Glomerular visceral epithelial cell (primary cell): ENCODE results near the gene SIRT6.
"Not testable (repeated sequence)": the region's sequence is repeated elsewhere in the genome, so short reads cannot be mapped to it uniquely, and the experiment has no call there.

Experiments used
- DNase-seq: peaks from one replicate; pipeline ENCODE4 v3.0.0-alpha.2; 2016; ENCODE audit errors: extremely low spot score

SIRT6 gene

DNA sequence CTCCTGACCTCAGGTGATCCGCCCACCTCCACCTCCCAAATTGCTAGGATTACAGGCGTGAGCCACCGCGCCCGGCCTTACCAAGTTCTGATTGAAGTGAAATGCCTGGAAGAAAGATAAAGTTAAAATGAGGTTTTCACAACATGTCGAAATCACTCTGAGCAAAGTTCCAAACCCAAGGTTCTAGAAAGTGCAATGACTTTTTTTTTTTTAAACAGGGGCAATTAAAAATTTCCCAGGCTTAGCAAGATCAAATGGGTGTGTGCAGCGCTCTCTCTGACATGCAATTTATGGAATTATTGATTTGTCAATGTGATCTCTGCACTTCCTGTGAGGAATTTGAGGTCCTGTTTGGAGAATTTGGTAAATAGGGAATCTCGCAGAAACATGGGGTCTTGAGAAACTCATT is 45.7 kb downstream of the SIRT6 start:
- no peak for DNase-seq

DNA sequence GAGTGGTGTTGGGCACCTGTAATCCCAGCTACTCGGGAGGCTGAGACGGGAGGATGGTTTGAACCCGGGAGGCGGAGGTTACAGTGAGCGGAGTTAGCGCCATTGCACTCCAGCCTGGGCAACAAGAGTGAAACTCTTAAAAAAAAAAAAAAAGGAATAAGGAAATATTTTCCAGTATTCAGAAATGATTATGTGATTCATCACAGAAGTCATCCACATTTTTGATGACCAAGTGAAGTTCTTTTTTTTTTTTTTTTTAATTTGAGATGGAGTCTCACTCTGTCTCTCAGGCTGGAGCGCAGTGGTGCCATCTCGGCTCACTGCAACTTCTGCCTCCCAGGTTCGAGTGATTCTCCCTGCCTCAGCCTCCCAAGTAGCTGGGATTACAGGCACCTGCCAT is 47.0 kb downstream of the SIRT6 start:
- DNase-seq = not testable (repeated sequence)

DNA sequence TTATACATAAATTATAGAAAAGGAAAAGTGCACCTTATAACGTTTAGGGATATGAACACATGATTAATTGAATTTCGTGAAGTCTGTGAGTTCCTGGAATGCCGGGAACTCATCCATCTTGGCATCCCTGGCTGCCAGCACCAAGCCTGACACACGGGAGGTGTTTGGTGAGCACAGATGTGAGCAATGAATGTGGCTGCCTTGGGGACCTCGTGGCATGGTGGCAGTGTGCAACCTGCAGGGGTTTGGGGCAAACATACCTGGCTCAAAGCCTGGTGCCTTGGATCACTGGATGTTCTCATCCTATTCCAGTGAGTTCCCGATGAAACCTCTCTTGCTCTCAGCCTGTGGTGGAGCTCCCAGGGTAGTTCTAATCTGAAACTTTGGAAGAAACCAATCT is 48.0 kb downstream of the SIRT6 start:
- no peak for DNase-seq

DNA sequence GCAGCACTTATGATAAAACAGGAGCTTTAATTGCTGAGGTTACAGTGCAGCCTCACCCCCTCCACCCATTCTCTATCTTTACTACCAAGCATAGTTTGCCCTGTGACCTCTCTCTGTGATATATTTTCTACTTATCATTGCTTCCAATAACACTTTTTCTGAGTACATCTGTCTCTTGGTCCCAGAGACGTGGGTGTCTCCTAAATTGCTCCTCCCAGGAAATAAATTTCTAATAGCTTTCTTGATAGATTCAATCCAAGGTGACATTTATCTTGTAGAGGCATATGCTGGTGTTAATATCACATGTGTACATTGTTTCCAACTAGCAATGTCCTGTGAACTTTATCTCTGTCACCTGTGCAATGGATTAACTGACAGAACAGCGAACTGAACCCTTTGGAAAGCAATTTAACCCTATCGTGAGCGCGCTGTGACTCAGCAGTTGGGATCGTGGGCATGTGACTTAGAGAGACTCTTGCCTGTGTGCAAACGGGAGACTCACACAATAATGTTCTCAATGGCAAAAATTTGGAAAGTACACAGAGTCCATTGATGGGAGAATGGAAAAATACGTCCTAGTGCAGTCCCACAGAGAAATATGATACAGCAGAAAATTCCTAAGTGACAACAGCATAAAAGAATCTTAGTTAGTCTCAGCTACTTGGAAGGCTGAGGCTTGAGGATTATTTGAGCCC is 51.5 kb downstream of the SIRT6 start:
- peak; percentile 23 for DNase-seq

DNA sequence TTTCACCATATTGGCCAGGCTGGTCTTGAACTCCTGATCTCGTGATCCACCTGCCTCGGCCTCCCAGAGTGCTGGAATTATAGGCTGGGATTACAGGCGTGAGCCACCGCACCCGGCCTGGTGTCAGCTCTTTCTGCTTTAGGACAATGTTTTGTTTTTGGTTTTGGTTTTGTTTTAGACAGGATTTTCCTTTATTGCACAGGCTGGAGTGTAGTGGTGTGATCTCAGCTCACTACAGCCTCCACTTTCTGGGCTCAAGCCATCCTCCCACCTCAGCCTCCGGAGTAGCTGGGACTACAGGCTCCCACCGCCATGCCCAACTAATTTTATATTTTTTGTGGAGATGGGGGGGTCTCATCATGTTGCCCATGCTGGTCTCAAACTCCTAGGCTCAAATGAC is 53.3 kb downstream of the SIRT6 start:
- not testable (repeated sequence) for DNase-seq

DNA sequence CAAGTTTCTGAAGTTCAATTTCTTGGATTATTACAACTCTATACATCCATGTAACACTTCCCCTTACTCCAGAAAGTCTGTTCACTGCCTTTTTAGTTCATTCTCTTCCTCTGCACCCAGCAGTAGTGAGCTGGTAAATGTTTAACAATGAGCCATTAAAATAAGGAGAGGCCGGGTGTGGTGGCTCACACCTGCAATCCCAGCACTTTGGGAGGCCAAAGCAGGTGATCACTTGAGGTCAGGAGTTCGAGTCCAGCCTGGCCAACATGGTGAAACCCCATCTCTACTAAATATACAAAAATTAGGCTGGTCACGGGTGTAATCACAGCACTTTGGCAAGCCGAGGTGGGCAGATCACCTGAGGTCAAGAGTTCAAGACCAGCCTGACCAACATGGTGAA is 55.0 kb downstream of the SIRT6 start:
- DNase-seq = not testable (repeated sequence)

DNA sequence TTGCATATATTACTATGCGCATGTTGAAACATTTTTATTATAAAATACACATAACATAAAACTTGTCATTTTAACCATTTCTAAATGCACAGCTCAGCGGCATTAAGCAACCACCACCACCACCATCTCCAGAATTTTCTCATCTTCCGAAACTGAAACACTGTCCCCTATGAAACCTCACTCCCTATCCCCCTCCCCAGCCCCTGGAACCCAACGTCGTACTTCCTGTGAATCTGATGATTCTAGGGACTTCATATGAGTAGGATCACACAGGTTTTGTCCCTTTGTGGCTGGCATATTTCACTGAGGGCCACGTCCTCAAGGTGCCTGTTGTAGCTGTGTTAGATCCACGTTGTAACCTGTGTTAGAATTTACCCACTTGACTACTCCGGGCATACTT is 57.7 kb downstream of the SIRT6 start:
- DNase-seq = no peak
